ENCODE results near the gene CAB39L. TPM values are rescaled to one million over a fixed set of nuclear protein-coding genes. Genes with fewer than 3 reads are reported as not detected.

Gene CAB39L
- total and polyA plus RNA-seq, 2 of the 13 experiments (the other 11 are each of a cell fraction or from before 2014, with no cell fraction given) = 3.1 to 6.1 TPM

DNA sequence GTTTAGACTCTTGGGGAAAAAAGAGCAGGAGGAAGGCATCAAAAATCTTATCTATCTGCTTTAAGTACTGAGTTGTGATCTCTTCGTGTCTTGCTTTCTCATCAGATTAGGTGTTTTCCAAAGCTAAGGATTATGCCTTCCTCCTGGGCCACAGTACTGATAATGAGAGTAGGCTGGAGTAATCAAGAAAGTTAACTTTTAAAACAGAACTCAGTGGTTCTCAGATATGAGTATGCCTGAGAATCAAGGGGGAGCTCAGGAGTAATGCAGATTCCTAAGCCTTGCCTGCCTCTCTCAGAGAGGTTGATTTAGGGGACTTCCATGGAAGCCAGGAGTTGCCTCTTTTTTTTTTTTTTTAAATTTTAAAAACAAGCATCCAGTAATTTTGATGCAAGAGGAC is 172.6 kb downstream of the CAB39L start (continued):
- TF ChIP-seq, protein P1, sequence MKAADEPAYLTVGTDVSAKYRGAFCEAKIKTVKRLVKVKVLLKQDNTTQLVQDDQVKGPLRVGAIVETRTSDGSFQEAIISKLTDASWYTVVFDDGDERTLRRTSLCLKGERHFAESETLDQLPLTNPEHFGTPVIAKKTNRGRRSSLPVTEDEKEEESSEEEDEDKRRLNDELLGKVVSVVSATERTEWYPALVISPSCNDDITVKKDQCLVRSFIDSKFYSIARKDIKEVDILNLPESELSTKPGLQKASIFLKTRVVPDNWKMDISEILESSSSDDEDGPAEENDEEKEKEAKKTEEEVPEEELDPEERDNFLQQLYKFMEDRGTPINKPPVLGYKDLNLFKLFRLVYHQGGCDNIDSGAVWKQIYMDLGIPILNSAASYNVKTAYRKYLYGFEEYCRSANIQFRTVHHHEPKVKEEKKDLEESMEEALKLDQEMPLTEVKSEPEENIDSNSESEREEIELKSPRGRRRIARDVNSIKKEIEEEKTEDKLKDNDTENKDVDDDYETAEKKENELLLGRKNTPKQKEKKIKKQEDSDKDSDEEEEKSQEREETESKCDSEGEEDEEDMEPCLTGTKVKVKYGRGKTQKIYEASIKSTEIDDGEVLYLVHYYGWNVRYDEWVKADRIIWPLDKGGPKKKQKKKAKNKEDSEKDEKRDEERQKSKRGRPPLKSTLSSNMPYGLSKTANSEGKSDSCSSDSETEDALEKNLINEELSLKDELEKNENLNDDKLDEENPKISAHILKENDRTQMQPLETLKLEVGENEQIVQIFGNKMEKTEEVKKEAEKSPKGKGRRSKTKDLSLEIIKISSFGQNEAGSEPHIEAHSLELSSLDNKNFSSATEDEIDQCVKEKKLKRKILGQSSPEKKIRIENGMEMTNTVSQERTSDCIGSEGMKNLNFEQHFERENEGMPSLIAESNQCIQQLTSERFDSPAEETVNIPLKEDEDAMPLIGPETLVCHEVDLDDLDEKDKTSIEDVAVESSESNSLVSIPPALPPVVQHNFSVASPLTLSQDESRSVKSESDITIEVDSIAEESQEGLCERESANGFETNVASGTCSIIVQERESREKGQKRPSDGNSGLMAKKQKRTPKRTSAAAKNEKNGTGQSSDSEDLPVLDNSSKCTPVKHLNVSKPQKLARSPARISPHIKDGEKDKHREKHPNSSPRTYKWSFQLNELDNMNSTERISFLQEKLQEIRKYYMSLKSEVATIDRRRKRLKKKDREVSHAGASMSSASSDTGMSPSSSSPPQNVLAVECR (CRISPR knock-in tag; IDR thresholded peaks at IDR 0.05; ENCODE audit: borderline replicate concordance) = no peak
- TF ChIP-seq SMYD3 (CRISPR knock-in tag; IDR thresholded peaks at IDR 0.05) = no peak
- no peak for TF ChIP-seq BCLAF1 (IDR thresholded peaks at IDR 0.05)
- no peak for TF ChIP-seq FOXK1 (CRISPR knock-in tag; IDR thresholded peaks at IDR 0.05; ENCODE audit: borderline replicate concordance, low read depth)

- Histone ChIP-seq H3K36me3 (replicated peaks in 1 of 2; ENCODE audit: control insufficient read depth in 1 of 2, insufficient read depth in 2 of 2, low read length in 2 of 2) (peaks cover 2 to 17% of the 10 kb centered on the region in 2 experiments; a peak in 3 of 5 replicates), H3K4me1 (ENCODE audit: insufficient read depth, low read length) (no peaks in the 10 kb centered on the region), H3K9me3 (ENCODE audit: low read length) (no peaks in the 10 kb centered on the region), H3K79me2 (ENCODE audit: insufficient read depth, low read length) (no peaks in the 10 kb centered on the region), H3K9ac (ENCODE audit: insufficient read depth, low read depth, low read length) (no peak overlapping the region), H3K27ac (ENCODE audit: extremely low read length, insufficient read depth, low read length) (no peak overlapping the region), H4K20me1 (ENCODE audit: insufficient read depth, low read length) (no peaks in the 10 kb centered on the region), H3K27me3 (ENCODE audit: control insufficient read depth in 1 of 2, insufficient read depth in 2 of 2, low read length in 2 of 2) (no peaks in the 10 kb centered on the region), H3K4me3 (replicated peaks in 1 of 3; ENCODE audit: insufficient read depth in 1 of 3, low read depth in 2 of 3, low read length in 3 of 3) (no peak overlapping the region), H2AFZ (ENCODE audit: low read length) (no peak overlapping the region), H3K4me2 (ENCODE audit: low read depth, low read length) (no peak overlapping the region)
- 95% methylated on average over 2 of the region's 2 CpGs for WGBS (ENCODE audit: low lambda C conversion rate)
- FAIRE-seq (no peak), DNase-seq (ENCODE audit: low spot score) (no peak), ATAC-seq (no peak)
- CTCF ChIA-PET (ENCODE audit: low intra/inter-chr PET ratio, low total read pairs) = no interaction called here
- in situ Hi-C loops (cut with HindIII; ENCODE audit: extremely low pct_ligation_motif_present, low pct_unique_long_range_greater_than_20kb) (no loop called here), intact Hi-C loops (cut with micrococcal nuclease; ENCODE audit: unreplicated experiment) (no loop called here)
- BruUV-seq (replicated peaks) = no TSS peak
- POLR2A ChIA-PET = no interaction called here
- TF ChIP-seq PHB2 (IDR thresholded peaks at IDR 0.05; ENCODE audit: partially characterized antibody) = no peak
- no peak for TF ChIP-seq HNRNPK (IDR thresholded peaks at IDR 0.05; ENCODE audit: low read depth, low read length, poor library complexity, severe bottlenecking)
- TF ChIP-seq ZNF34 (CRISPR knock-in tag; IDR thresholded peaks at IDR 0.05; ENCODE audit: borderline replicate concordance) = no peak
- TF ChIP-seq ATF1 (CRISPR knock-in tag; IDR thresholded peaks at IDR 0.05) = no peak
- no peak for TF ChIP-seq RAD51 (IDR thresholded peaks at IDR 0.05; ENCODE audit: borderline replicate concordance)
- TF ChIP-seq, protein P2, sequence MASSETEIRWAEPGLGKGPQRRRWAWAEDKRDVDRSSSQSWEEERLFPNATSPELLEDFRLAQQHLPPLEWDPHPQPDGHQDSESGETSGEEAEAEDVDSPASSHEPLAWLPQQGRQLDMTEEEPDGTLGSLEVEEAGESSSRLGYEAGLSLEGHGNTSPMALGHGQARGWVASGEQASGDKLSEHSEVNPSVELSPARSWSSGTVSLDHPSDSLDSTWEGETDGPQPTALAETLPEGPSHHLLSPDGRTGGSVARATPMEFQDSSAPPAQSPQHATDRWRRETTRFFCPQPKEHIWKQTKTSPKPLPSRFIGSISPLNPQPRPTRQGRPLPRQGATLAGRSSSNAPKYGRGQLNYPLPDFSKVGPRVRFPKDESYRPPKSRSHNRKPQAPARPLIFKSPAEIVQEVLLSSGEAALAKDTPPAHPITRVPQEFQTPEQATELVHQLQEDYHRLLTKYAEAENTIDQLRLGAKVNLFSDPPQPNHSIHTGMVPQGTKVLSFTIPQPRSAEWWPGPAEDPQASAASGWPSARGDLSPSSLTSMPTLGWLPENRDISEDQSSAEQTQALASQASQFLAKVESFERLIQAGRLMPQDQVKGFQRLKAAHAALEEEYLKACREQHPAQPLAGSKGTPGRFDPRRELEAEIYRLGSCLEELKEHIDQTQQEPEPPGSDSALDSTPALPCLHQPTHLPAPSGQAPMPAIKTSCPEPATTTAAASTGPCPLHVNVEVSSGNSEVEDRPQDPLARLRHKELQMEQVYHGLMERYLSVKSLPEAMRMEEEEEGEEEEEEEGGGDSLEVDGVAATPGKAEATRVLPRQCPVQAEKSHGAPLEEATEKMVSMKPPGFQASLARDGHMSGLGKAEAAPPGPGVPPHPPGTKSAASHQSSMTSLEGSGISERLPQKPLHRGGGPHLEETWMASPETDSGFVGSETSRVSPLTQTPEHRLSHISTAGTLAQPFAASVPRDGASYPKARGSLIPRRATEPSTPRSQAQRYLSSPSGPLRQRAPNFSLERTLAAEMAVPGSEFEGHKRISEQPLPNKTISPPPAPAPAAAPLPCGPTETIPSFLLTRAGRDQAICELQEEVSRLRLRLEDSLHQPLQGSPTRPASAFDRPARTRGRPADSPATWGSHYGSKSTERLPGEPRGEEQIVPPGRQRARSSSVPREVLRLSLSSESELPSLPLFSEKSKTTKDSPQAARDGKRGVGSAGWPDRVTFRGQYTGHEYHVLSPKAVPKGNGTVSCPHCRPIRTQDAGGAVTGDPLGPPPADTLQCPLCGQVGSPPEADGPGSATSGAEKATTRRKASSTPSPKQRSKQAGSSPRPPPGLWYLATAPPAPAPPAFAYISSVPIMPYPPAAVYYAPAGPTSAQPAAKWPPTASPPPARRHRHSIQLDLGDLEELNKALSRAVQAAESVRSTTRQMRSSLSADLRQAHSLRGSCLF (CRISPR knock-in tag; IDR thresholded peaks at IDR 0.05; ENCODE audit: borderline replicate concordance) = no peak
These were observed 178.0 kb downstream of the CAB39L start for GRCh38 chr13:49265822-49266221.

All from HepG2 (cell line).